Measurements from ENCODE around the gene INPP5A.

The INPP5A gene

GRCh38 chr10:132559538-132559937 lies 22.0 kb downstream of the INPP5A start:
- Histone ChIP-seq H3K9me2 (replicated peaks; ENCODE audit: low read depth, low read length) (no peaks in the 10 kb centered on the region), H2AFZ (ENCODE audit: low read length) (no peak overlapping the region), H3K79me2 (ENCODE audit: insufficient read depth, low read length) (peaks cover 100% of the 10 kb centered on the region), H3F3A (ENCODE audit: low read depth) (0 out of 2 replicates have a peak, but pooled peaks cover 5% of the 10 kb centered on the region), H4K20me1 (ENCODE audit: insufficient read depth, low read length, poor library complexity, severe bottlenecking) (peaks cover 8% of the 10 kb centered on the region), H3K4me3 (ENCODE audit: low read length, poor library complexity, severe bottlenecking) (no peak overlapping the region), H3K4me1 (ENCODE audit: insufficient read depth, low read length, poor library complexity, severe bottlenecking) (peaks cover 85% of the 10 kb centered on the region), H3K4me2 (ENCODE audit: low read depth, low read length, poor library complexity, severe bottlenecking) (peak overlapping the region; percentile 32), H3K9me3 (ENCODE audit: insufficient read depth, low read depth, low read length) (no peaks in the 10 kb centered on the region), H3K27me3 (ENCODE audit: insufficient read depth, low read length, poor library complexity, severe bottlenecking) (no peaks in the 10 kb centered on the region), H3K36me3 (ENCODE audit: insufficient read depth, low read length) (no peaks in the 10 kb centered on the region; the same call in 1 of the 2 replicates), H3K9ac (ENCODE audit: low read depth, low read length, poor library complexity, severe bottlenecking) (no peak overlapping the region)
- TF ChIP-seq CTCF (conservative IDR thresholded peaks at IDR 0.05; ENCODE audit: low read length): no peak
- TF ChIP-seq EZH2phosphoT487 (IDR thresholded peaks at IDR 0.05; ENCODE audit: borderline replicate concordance): no peak

- TF ChIP-seq EZH2phosphoT487 (IDR thresholded peaks at IDR 0.05; ENCODE audit: borderline replicate concordance) (no peak), CTCF (conservative IDR thresholded peaks at IDR 0.05; ENCODE audit: low read length) (no peak)
- Histone ChIP-seq H3K9me2 (replicated peaks; ENCODE audit: low read depth, low read length) (no peaks in the 10 kb centered on the region), H3K9me3 (ENCODE audit: insufficient read depth, low read depth, low read length) (no peaks in the 10 kb centered on the region), H3K4me1 (ENCODE audit: insufficient read depth, low read length, poor library complexity, severe bottlenecking) (peaks cover 85% of the 10 kb centered on the region), H2AFZ (ENCODE audit: low read length) (no peak overlapping the region), H3K36me3 (ENCODE audit: insufficient read depth, low read length) (no peaks in the 10 kb centered on the region; the same call in 1 of the 2 replicates), H3F3A (ENCODE audit: low read depth) (0 out of 2 replicates have a peak, but pooled peaks cover 5% of the 10 kb centered on the region), H3K4me2 (ENCODE audit: low read depth, low read length, poor library complexity, severe bottlenecking) (peak overlapping the region; percentile 32), H4K20me1 (ENCODE audit: insufficient read depth, low read length, poor library complexity, severe bottlenecking) (peaks cover 8% of the 10 kb centered on the region), H3K4me3 (ENCODE audit: low read length, poor library complexity, severe bottlenecking) (no peak overlapping the region), H3K9ac (ENCODE audit: low read depth, low read length, poor library complexity, severe bottlenecking) (no peak overlapping the region), H3K79me2 (ENCODE audit: insufficient read depth, low read length) (peaks cover 100% of the 10 kb centered on the region), H3K27me3 (ENCODE audit: insufficient read depth, low read length, poor library complexity, severe bottlenecking) (no peaks in the 10 kb centered on the region)
Observed at GRCh38 chr10:132560241-132560731, 22.7 kb downstream of the INPP5A start.

GRCh38 chr10:132562177-132562915 lies 24.8 kb downstream of the INPP5A start:
- no peak for TF ChIP-seq EZH2phosphoT487 (IDR thresholded peaks at IDR 0.05; ENCODE audit: borderline replicate concordance)
- no peak for TF ChIP-seq CTCF (conservative IDR thresholded peaks at IDR 0.05; ENCODE audit: low read length)
- Histone ChIP-seq H3K9me2 (replicated peaks; ENCODE audit: low read depth, low read length) (no peaks in the 10 kb centered on the region), H3K79me2 (ENCODE audit: insufficient read depth, low read length) (peaks cover 98% of the 10 kb centered on the region), H3K27me3 (ENCODE audit: insufficient read depth, low read length, poor library complexity, severe bottlenecking) (no peaks in the 10 kb centered on the region), H3K9ac (ENCODE audit: low read depth, low read length, poor library complexity, severe bottlenecking) (no peak overlapping the region), H2AFZ (ENCODE audit: low read length) (no peak overlapping the region), H3K4me1 (ENCODE audit: insufficient read depth, low read length, poor library complexity, severe bottlenecking) (peaks cover 84% of the 10 kb centered on the region), H3K4me3 (ENCODE audit: low read length, poor library complexity, severe bottlenecking) (no peak overlapping the region), H4K20me1 (ENCODE audit: insufficient read depth, low read length, poor library complexity, severe bottlenecking) (peaks cover 7% of the 10 kb centered on the region), H3K4me2 (ENCODE audit: low read depth, low read length, poor library complexity, severe bottlenecking) (peak overlapping the region; percentile 73), H3F3A (ENCODE audit: low read depth) (0 out of 2 replicates have a peak, but pooled peaks cover 5% of the 10 kb centered on the region), H3K9me3 (ENCODE audit: insufficient read depth, low read depth, low read length) (no peaks in the 10 kb centered on the region), H3K36me3 (ENCODE audit: insufficient read depth, low read length) (no peaks in the 10 kb centered on the region)

Data from Loucy (cell line).